Suprapubic skin (tissue), 3 donors: Measurements from ENCODE around the gene RMND1.

Source experiments
- CTCF ChIP-seq, 2 donors: fragments of 200-600 bp in 1 of 2; fragments of 450-650 bp in 1 of 2; sonication (generic) in 1 of 2; IDR thresholded peaks; one replicate each; pipeline ENCODE4 v1.5.1; 2016 to 2019; ENCODE audit warnings: antibody characterized with exemption in 2 of 2, mild to moderate bottlenecking in 1 of 2, moderate library complexity in 1 of 2
- POLR2A ChIP-seq, 2 donors: fragments of 450-650 bp; IDR thresholded peaks; one replicate each; pipeline ENCODE4 v1.6.1; 2017; ENCODE audit warnings: antibody characterized with exemption in 2 of 2, mild to moderate bottlenecking in 2 of 2, moderate library complexity in 2 of 2

GRCh38 chr6:151497905-151498304 is 46.0 kb upstream of the RMND1 start:
- TF ChIP-seq CTCF (IDR thresholded peaks at IDR 0.05) (no peak), POLR2A (IDR thresholded peaks at IDR 0.05) (no peak)
